Kidney epithelial cell (primary cell): Measurements from ENCODE around the gene DSTYK. TPM values are rescaled to one million over a fixed set of nuclear protein-coding genes. Genes with fewer than 3 reads are reported as not detected.
"Not testable (repeated sequence)": the region's sequence is repeated elsewhere in the genome, so short reads cannot be mapped to it uniquely, and the experiment has no call there.

Source experiments
- DNase-seq: peaks from one replicate; pipeline ENCODE4 v3.0.0-alpha.2; 2010; ENCODE audit warnings: low read depth
- H3K27me3 ChIP-seq: 2 replicates; pipeline ENCODE4 v1.6.0; 2011; ENCODE audit warnings: low read length; ENCODE audit not compliant: control insufficient read depth, insufficient read depth
- H3K36me3 ChIP-seq: 2 replicates; pipeline ENCODE4 v1.5.1; 2011; ENCODE audit warnings: low read length; ENCODE audit not compliant: control insufficient read depth, insufficient read depth
- H3K4me3 ChIP-seq: 2 replicates; pipeline ENCODE4 v1.5.1; 2011; ENCODE audit warnings: low read depth, mild to moderate bottlenecking, control low read depth, low read length
- total RNA-seq: library from RNA; depleted of rRNA; stranded (reverse); fragments of >200 nt; gene quantifications from 2 replicates; pipeline ENCODE4 v1.2.3, GENCODE V29; 2015
- TF ChIP-seq, protein P1 (sequence below): IDR thresholded peaks from 2 replicates; pipeline ENCODE4 v1.5.1; 2011; ENCODE audit warnings: mild to moderate bottlenecking, moderate library complexity, low read length, control low read depth, inconsistent platforms; ENCODE audit not compliant: insufficient read depth, poor library complexity, severe bottlenecking

DSTYK gene
- total RNA-seq, 1 donor from 2014 or later: 13.8 TPM

DNA sequence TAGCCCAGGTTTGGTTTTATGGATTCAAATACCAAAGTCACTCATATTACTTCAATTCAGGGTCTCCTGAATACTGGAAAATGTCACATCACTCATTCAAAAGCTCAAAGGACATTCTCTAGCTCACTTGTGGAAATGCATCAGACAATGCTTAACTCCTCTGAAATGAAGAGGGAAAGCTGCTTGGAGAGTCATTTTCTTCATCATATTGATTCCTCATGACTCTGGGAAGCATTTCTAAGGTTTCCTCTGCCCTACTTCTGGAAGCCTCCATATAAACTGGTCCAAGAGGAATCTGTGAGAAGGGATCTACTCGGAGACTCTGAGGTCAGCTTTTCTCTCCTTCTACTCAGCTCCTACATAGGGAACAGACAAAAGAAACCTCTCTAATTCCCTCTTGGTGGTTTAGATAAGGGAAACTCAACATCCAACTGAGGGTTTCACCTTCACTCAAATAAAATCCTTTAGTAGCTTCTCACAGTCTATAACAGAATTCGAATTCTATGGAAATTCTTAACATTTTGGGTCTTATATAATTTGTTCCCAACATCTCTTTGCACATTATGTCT is 53.4 kb downstream of the DSTYK start:
- TF ChIP-seq, protein P1, sequence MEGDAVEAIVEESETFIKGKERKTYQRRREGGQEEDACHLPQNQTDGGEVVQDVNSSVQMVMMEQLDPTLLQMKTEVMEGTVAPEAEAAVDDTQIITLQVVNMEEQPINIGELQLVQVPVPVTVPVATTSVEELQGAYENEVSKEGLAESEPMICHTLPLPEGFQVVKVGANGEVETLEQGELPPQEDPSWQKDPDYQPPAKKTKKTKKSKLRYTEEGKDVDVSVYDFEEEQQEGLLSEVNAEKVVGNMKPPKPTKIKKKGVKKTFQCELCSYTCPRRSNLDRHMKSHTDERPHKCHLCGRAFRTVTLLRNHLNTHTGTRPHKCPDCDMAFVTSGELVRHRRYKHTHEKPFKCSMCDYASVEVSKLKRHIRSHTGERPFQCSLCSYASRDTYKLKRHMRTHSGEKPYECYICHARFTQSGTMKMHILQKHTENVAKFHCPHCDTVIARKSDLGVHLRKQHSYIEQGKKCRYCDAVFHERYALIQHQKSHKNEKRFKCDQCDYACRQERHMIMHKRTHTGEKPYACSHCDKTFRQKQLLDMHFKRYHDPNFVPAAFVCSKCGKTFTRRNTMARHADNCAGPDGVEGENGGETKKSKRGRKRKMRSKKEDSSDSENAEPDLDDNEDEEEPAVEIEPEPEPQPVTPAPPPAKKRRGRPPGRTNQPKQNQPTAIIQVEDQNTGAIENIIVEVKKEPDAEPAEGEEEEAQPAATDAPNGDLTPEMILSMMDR: no peak
- no peak for DNase-seq
- Histone ChIP-seq H3K4me3 (no peak overlapping the region), H3K36me3 (peaks cover 2% of the 10 kb centered on the region), H3K27me3 (no peaks in the 10 kb centered on the region)

DNA sequence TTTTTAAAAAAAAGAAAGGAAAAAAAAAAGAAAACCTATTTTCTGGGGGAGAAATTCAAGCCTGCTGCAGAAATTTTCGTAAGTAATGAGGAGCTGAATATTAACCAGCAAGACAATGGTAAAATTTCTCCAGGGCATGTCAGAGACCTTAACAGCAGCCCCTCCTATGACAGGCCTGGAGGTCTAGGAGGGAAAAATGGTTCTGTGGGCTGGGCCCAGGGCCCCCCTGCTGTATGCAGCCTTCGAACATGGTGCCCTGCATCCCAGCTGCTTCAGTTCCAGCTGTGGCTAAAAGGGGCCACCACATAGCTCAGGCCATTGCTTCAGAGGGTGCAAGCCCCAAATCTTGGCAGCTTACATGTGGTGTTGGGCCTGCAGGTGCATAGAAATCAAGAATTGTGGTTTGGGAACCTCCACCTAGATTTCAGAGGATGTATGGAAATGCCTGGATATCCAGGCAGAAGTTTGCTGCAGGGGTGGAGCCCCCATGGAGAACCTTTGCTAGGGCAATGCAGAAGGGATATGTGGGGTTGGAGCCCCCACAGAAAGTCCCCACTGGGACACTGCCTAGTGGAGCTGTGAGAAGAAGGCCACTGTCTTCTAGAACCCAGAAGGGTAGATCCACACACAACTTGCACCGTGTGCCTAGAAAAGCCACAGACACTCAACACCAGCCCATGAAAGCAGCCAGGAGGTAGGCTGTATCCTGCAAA is 55.7 kb downstream of the DSTYK start:
- H3K27me3 ChIP-seq, H3K36me3 ChIP-seq, DNase-seq, H3K4me3 ChIP-seq: not testable (repeated sequence)

DNA sequence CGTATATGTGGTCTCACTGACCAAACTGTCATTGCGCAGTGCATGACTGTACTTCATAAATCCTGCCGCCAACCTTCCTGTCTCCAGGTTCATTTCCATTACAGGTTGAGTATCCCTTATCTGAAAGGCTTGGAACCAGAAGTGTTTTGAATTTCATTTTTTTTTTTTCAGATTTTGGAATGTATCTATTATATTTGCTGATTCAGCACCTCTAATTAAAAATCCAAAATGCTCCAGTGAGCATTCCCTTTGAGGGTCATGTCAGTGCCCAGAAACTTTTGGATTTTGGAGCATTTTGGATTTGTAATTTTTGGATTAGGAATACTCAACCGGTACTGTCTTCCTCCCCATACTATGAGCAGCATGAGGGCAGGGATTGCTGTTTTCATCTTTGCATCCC is 59.0 kb downstream of the DSTYK start:
- Histone ChIP-seq H3K4me3 (no peak overlapping the region), H3K27me3 (no peaks in the 10 kb centered on the region), H3K36me3 (peaks cover 2% of the 10 kb centered on the region)
- DNase-seq: no peak
- TF ChIP-seq, protein P1: no peak

DNA sequence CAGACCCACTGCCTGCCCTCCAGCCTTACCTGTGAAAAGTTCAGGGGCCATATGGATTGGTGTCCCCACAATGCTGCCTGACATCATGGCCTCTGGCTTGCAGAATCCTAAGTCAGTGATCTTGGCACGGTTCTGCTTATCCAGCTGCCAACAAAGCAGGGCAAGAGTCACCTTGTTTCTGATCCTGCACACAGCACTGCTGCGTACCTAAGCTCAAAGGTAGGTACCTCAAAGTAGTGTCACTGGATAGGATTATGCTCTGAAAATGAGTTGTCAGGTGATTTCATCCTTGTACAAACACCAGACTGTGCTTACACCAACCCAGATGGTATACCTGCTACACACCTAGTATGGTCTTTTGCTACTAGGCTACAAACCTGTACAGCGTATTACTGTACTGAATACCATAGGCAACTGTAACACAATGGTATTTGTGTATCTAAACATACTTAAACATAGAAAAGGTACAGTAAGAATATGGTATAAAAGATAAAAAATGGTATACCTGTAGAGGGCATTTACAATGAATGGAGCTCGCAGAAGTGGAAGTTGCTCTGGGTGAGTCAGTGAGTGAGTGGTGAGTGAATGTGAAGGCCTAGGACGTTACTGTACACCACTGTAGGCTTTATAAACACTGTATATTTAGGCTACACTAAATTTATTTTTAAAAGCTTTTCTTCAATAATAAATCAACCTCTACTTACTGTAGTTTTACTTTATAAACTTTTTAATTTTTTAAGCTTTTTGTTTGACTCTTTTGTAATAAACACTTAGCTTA is 60.7 kb downstream of the DSTYK start:
- no peak for DNase-seq
- H3K27me3 ChIP-seq: no peaks in the 10 kb centered on the region
- TF ChIP-seq, protein P1: no peak
- no peak overlapping the region for H3K4me3 ChIP-seq
- no peaks in the 10 kb centered on the region for H3K36me3 ChIP-seq

DNA sequence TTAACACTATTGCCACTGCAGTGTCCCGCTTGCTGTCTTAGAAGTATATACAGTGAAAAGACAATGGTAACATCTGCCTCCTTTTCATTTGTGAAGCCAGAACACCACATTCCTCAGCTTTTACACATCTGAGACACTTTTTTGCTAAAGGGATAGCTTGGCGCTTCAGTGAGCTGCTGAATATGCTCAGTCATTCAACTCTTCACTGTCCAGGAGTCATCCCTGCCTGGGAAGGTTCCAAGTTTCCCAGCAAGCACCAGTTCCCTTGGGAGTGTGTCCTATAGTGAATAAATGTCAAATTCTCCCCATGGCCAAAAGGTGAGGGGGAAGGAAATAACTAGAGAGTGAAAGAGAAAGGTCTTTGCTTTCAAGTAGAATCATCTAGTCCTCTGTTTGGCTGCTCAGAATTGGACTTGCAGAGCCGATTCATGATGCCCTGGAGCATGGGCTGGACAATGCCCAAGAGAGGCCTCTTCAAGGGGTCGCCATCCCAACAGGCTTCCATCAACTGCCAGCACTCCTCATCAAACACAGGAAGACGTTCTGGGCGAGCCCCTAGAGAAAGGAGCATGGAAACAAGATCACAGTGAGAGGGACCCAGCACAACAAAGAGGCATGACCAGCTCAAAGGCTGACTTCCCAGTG is 64.2 kb downstream of the DSTYK start:
- TF ChIP-seq, protein P1: no peak
- Histone ChIP-seq H3K27me3 (no peaks in the 10 kb centered on the region), H3K4me3 (no peak overlapping the region), H3K36me3 (no peaks in the 10 kb centered on the region)
- peak; percentile 44 for DNase-seq

DNA sequence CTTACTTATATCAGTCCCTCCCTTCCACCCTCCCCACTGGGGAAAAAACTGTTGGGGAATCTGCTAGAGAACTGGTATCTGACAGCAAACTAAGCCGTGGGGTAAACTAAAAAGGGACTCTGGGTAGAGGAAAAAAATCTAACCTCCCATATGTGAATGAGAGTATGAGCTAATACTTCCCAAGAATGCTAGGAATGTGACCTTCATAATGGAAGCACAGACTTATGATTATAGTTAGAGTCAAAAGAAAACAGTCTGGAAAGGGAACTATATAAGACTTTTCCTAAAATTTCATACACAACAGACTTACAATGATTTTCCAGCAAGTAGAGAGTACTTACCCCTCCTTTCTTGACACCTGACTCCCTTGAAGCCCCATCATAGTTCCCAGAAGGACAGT is 66.8 kb downstream of the DSTYK start:
- H3K4me3 ChIP-seq: no peak overlapping the region
- TF ChIP-seq, protein P1: no peak
- no peak for DNase-seq
- H3K27me3 ChIP-seq: no peaks in the 10 kb centered on the region
- H3K36me3 ChIP-seq: no peaks in the 10 kb centered on the region
